Body of pancreas (tissue), 4 donors: Measurements from ENCODE around the gene BRPF3.

ENCODE experiments used
- POLR2A ChIP-seq, 3 donors: fragments of 450-650 bp; IDR thresholded peaks; one replicate each; pipeline ENCODE4 v1.6.1; 2016; ENCODE audit warnings: antibody characterized with exemption in 3 of 3, mild to moderate bottlenecking in 2 of 3
- TF ChIP-seq, protein P1 (sequence below), 7 experiments: fragments of 450-650 bp in 4 of 7; fragments of 200-600 bp in 3 of 7; sonication (generic) in 3 of 7; IDR thresholded peaks; one replicate each; pipeline ENCODE4 v1.5.1; 2016 to 2019; ENCODE audit warnings: antibody characterized with exemption in 7 of 7

DNA sequence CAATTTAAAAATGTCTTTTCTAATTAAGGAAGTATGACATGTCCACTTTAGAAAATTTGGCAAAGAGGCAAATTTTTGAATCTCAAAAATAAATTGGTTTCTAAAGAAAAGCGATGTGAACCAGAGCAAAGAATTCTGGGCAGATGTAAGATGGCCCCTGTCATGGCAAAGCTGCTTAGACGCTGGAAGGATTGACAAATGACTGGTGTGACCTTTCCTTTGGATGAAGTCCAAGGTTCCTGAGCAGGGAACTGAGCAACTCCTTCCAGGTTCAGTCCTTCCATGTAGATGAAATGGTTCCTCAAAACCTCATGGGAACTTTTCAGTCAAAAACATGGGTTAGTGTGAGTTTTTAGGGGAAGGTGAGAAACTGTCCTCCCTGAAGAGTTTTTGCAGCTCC is 25.1 kb downstream of the BRPF3 start:
- TF ChIP-seq, protein P1, sequence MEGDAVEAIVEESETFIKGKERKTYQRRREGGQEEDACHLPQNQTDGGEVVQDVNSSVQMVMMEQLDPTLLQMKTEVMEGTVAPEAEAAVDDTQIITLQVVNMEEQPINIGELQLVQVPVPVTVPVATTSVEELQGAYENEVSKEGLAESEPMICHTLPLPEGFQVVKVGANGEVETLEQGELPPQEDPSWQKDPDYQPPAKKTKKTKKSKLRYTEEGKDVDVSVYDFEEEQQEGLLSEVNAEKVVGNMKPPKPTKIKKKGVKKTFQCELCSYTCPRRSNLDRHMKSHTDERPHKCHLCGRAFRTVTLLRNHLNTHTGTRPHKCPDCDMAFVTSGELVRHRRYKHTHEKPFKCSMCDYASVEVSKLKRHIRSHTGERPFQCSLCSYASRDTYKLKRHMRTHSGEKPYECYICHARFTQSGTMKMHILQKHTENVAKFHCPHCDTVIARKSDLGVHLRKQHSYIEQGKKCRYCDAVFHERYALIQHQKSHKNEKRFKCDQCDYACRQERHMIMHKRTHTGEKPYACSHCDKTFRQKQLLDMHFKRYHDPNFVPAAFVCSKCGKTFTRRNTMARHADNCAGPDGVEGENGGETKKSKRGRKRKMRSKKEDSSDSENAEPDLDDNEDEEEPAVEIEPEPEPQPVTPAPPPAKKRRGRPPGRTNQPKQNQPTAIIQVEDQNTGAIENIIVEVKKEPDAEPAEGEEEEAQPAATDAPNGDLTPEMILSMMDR (IDR thresholded peaks at IDR 0.05), result no peak
- TF ChIP-seq POLR2A (IDR thresholded peaks at IDR 0.05), result no peak
